PC-3 (cell line): ENCODE results near the gene CHRNA5. TPM values are rescaled to one million over a fixed set of nuclear protein-coding genes. Genes with fewer than 3 reads are reported as not detected.

Source experiments
- ATAC-seq: fragments of 200-7000 bp; cut with Tn5 transposase; 2 replicates; pipeline ENCODE4 v1.9.1; 2020; ENCODE audit warnings: mild to moderate bottlenecking, moderate library complexity
- BruUV-seq: library from RNA; stranded (reverse); fragments of 400-500 nt; replicated peaks from 2 replicates; lab custom pipeline; 2021; lab: Mats Ljungman, UMichigan
- CTCF ChIA-PET: fragments of 300-600 bp; sonication (Branson Sonifier 250); formaldehyde crosslinking; loops from one replicate; lab custom pipeline; 2022; ENCODE audit warnings: antibody characterized with exemption; lab: Charles Lee
- POLR2A ChIA-PET: fragments of 300-600 bp; sonication (Branson Sonifier 250); formaldehyde crosslinking; loops from one replicate; lab custom pipeline; 2022; ENCODE audit warnings: antibody characterized with exemption; ENCODE audit not compliant: unreplicated experiment; lab: Charles Lee
- DNase-seq: peaks from one replicate; pipeline ENCODE4 v3.0.0-alpha.2; 2015
- H2AFZ ChIP-seq: fragments of 300-600 bp; sonication (generic); 2 replicates; pipeline ENCODE4 v1.6.0; 2016; ENCODE audit warnings: antibody characterized with exemption, low read length
- H3F3A ChIP-seq: fragments of 300-600 bp; sonication (generic); one replicate; pipeline ENCODE4 v1.6.0; 2017; ENCODE audit warnings: antibody characterized with exemption, low read length, control low read depth, mild to moderate bottlenecking; ENCODE audit not compliant: unreplicated experiment
- H3K27ac ChIP-seq: fragments of 300-600 bp; sonication (generic); 2 replicates; pipeline ENCODE4 v1.5.1; 2016; ENCODE audit warnings: mild to moderate bottlenecking, low read length
- H3K27me3 ChIP-seq: fragments of 300-600 bp; sonication (generic); 2 replicates; pipeline ENCODE4 v1.6.1; 2016; ENCODE audit warnings: low read length, mixed read lengths
- H3K36me3 ChIP-seq: fragments of 300-600 bp; sonication (generic); 2 replicates; pipeline ENCODE4 v1.6.1; 2016; ENCODE audit warnings: low read depth, mixed run types, low read length, mixed read lengths
- H3K4me1 ChIP-seq: fragments of 300-600 bp; sonication (generic); 2 replicates; pipeline ENCODE4 v1.5.1; 2016; ENCODE audit warnings: low read length; ENCODE audit not compliant: insufficient read depth
- H3K4me2 ChIP-seq: fragments of 300-600 bp; sonication (generic); 2 replicates; pipeline ENCODE4 v1.6.0; 2016; ENCODE audit warnings: low read length
- H3K4me3 ChIP-seq: fragments of 300-600 bp; sonication (generic); 2 replicates; pipeline ENCODE4 v1.5.1; 2016; ENCODE audit warnings: mild to moderate bottlenecking, low read length, mixed read lengths
- H3K79me2 ChIP-seq: fragments of 300-600 bp; sonication (generic); 2 replicates; pipeline ENCODE4 v1.6.1; 2017; ENCODE audit warnings: low read length, mixed read lengths
- H3K9ac ChIP-seq: fragments of 300-600 bp; sonication (generic); 2 replicates; pipeline ENCODE4 v1.6.0; 2016; ENCODE audit warnings: mild to moderate bottlenecking, low read length
- H3K9me2 ChIP-seq: fragments of 300-600 bp; sonication (generic); replicated peaks from 2 replicates; pipeline ENCODE4 v1.6.1; 2016; ENCODE audit warnings: mixed run types, low read length, mixed read lengths
- H3K9me3 ChIP-seq: fragments of 300-600 bp; sonication (generic); 2 replicates; pipeline ENCODE4 v1.6.1; 2016; ENCODE audit warnings: low read length, mixed read lengths
- H4K20me1 ChIP-seq: fragments of 300-600 bp; sonication (generic); 2 replicates; pipeline ENCODE4 v1.6.1; 2016; ENCODE audit warnings: low read length, mixed read lengths
- CTCF ChIP-seq: fragments of 300-600 bp; sonication (generic); conservative IDR thresholded peaks from 2 replicates; pipeline ENCODE4 v1.5.1; 2017; ENCODE audit warnings: antibody characterized with exemption, low read depth, mild to moderate bottlenecking, low read length
- EZH2 ChIP-seq: fragments of 300-600 bp; sonication (generic); IDR thresholded peaks from one replicate; pipeline ENCODE4 v1.6.1; 2017; ENCODE audit warnings: antibody characterized with exemption, mild to moderate bottlenecking, low read length; ENCODE audit not compliant: unreplicated experiment
- intact Hi-C: fragments of 100-400 bp; cut with micrococcal nuclease; formaldehyde crosslinking; loops from 2 replicates; pipeline ENCODE4 v1.9.0; 2023
- total RNA-seq: library from RNA; depleted of rRNA; stranded (reverse); fragments of >200 nt; gene quantifications from 2 replicates; pipeline ENCODE4 v1.2.3, GENCODE V29; 2014

Gene CHRNA5
- total RNA-seq, 1 experiment from 2014 or later: 8.4 TPM

GRCh38 chr15:78565951-78566774 lies 843 bp downstream of the CHRNA5 start:
- DNase-seq: peak; percentile 56
- Histone ChIP-seq H2AFZ (peak overlapping the region; percentile 89), H3K27ac (0 out of 2 replicates have a peak overlapping the region, but pooled peaks have one; percentile 4), H3K36me3 (no peaks in the 10 kb centered on the region), H3F3A (peaks cover 6% of the 10 kb centered on the region), H3K4me3 (peak overlapping the region; percentile 77), H3K9me3 (no peaks in the 10 kb centered on the region), H3K9ac (peak overlapping the region; percentile 45), H3K4me1 (peaks cover 4% of the 10 kb centered on the region), H3K79me2 (peaks cover 36% of the 10 kb centered on the region), H3K4me2 (peak overlapping the region; percentile 84), H3K9me2 (no peaks in the 10 kb centered on the region), H3K27me3 (no peaks in the 10 kb centered on the region), H4K20me1 (no peaks in the 10 kb centered on the region)
- CTCF ChIA-PET: no interaction called here
- TSS peak; percentile 64 for BruUV-seq
- intact Hi-C loops: loop anchor here (2.0 kb wide), 1 partner anchor 19 kb away; no protein-coding TSS in a partner anchor
- POLR2A ChIA-PET: interaction anchor here (0.6 to 1.2 kb wide), 4 partner anchors 58 to 267 kb away, joined by 3 to 6 read pairs (median 6); partner anchors contain the start of genes HYKK and SKIC8
- TF ChIP-seq CTCF (peak; percentile 25; the same call in 1 of the 2 replicates), EZH2 (no peak)
- ATAC-seq: peak; percentile 60

DNA sequence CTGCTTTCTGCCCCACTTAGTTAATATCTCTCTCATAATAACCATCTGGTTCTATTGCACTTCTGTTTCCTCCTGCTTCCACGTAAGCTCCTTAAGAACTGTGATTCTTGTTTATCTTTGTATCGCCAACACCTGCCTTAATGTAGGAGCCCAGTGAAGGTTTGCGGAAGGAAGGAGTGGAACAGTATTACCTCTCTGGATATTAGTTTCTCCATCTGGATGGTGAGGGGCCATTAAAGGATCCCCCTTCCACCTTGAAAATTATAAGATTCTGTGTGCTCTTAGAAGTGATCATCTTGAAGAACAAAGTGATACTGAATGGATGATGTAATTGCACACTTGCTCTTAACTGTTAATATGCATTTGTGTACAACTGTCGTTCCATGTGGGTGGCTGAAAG lies 2.2 kb downstream of the CHRNA5 start:
- CTCF ChIA-PET: no interaction called here
- TF ChIP-seq CTCF: no peak
- Histone ChIP-seq H3K27ac (no peak overlapping the region), H3K79me2 (peaks cover 39% of the 10 kb centered on the region), H3K9me3 (no peaks in the 10 kb centered on the region), H3K9me2 (no peaks in the 10 kb centered on the region), H3K9ac (no peak overlapping the region), H2AFZ (peak overlapping the region; percentile 89), H3K4me2 (peak overlapping the region; percentile 84), H3K4me3 (peak overlapping the region; percentile 77), H3K27me3 (no peaks in the 10 kb centered on the region), H4K20me1 (no peaks in the 10 kb centered on the region), H3K36me3 (no peaks in the 10 kb centered on the region), H3F3A (peaks cover 6% of the 10 kb centered on the region), H3K4me1 (peaks cover 4% of the 10 kb centered on the region)
- intact Hi-C loops: no loop called here
- DNase-seq: peak; percentile 5
- POLR2A ChIA-PET: no interaction called here
- no TSS peak for BruUV-seq
- no peak for ATAC-seq

DNA sequence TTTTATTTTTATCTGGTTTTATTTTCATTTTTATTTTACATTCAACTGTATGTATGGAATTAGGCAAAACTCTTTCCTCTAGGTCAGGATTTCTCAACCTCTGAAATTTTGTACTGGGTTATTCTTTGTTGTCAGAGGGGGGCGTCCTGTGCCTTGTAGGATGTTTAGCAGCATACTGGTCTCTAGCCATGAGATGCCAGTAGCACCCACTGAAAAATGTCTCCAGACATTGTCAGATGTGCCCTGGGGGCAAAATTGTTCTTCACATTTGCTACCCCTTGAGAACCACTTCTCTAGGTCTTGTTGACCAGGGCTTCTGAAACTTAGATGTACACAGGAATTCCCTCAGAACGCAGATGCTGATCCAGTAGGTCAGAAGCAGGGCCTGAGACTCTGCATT lies 5.4 kb downstream of the CHRNA5 start:
- no peak for TF ChIP-seq CTCF
- DNase-seq: no peak
- no peak overlapping the region for H3K9ac ChIP-seq
- CTCF ChIA-PET: no interaction called here
- no peak overlapping the region for H3K4me2 ChIP-seq
- H3K27ac ChIP-seq: no peak overlapping the region
- H3K4me3 ChIP-seq: no peak overlapping the region
- peaks cover 42% of the 10 kb centered on the region for H3K79me2 ChIP-seq
- ATAC-seq: no peak
- no peaks in the 10 kb centered on the region for H3K27me3 ChIP-seq
- peaks cover 6% of the 10 kb centered on the region for H3F3A ChIP-seq
- intact Hi-C loops: no loop called here
- BruUV-seq: no TSS peak
- POLR2A ChIA-PET: no interaction called here
- no peaks in the 10 kb centered on the region for H3K9me3 ChIP-seq
- no peaks in the 10 kb centered on the region for H3K4me1 ChIP-seq
- H4K20me1 ChIP-seq: no peaks in the 10 kb centered on the region
- H3K36me3 ChIP-seq: no peaks in the 10 kb centered on the region
- no peak overlapping the region for H2AFZ ChIP-seq
- no peaks in the 10 kb centered on the region for H3K9me2 ChIP-seq
